Neural progenitor cell (in vitro differentiated cells): Measurements from ENCODE around the gene ECHDC1.

ENCODE experiments used
- CTCF ChIP-seq: fragments of 200-600 bp; sonication (generic); IDR thresholded peaks from 2 replicates; pipeline ENCODE4 v1.5.1; 2017; ENCODE audit warnings: antibody characterized with exemption, mild to moderate bottlenecking
- EZH2 ChIP-seq: fragments of 200-600 bp; sonication (generic); IDR thresholded peaks from 2 replicates; pipeline ENCODE4 v1.6.1; 2017; ENCODE audit warnings: antibody characterized with exemption, mild to moderate bottlenecking, moderate library complexity
- EZH2phosphoT487 ChIP-seq: fragments of 200-600 bp; sonication (generic); IDR thresholded peaks from 2 replicates; pipeline ENCODE4 v1.6.1; 2017; ENCODE audit warnings: antibody characterized with exemption

GRCh38 chr6:127376685-127377084 is 33.3 kb upstream of the ECHDC1 start:
- TF ChIP-seq EZH2: no peak
- TF ChIP-seq CTCF: no peak
- no peak for TF ChIP-seq EZH2phosphoT487
